HG03558 (cell line): ENCODE measurements around the gene WRNIP1.

Experiments used
- ATAC-seq: cut with Tn5 transposase; IDR thresholded peaks from one replicate; pipeline ENCODE4 v1.9.1; 2021; ENCODE audit warnings: moderate number of reproducible peaks; ENCODE audit not compliant: unreplicated experiment; ENCODE audit errors: extremely low read depth

The WRNIP1 gene

DNA sequence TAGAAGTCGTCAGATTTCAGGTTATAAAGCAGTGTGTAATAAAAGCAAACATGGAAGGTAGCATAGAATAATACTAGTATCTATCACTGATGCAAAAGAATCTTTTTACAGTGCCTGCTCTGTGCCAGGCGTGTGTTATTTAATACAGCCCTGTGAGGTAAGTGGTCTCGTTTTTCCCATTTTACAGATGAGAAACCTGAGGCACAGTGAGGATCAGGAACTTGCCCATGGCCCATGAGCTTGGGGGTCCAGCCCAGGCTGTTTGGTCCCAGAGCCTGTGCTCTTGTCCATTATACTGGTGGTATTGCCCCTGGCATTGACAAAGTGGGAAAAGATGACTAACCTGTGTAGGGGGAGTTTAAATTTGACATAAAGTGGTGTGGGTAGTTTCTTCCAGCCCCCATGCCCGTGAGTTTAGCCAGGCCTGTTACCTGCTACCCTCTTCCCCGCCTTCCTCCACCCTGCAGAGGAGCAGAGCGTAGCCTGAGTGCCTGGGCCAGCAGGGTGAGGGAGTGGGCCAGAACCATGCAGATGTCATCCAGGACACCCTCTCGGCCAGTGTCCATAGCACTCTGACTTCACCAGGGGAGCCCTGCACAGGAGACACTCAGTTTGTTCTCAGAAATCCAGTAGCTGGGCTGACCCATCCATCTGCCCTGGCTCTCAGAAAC lies 16.6 kb downstream of the WRNIP1 start:
- no peak for ATAC-seq

DNA sequence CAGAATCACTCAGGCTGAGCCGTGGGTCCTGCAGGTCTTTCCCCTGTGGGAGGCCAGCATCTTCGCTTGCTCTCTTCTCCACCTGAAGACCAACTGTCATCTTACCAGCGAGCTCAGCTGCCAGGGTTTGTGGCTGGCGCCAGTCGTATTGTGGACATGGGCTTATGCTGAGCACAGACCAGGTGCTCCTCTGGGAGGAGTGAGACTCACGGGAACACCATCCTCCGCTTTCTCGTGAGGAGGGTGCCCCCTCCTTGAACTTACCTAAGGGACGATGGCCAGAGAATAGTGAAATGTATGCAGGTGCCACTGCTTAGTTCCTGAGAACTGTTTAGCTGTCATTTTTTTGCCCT lies 17.1 kb downstream of the WRNIP1 start:
- no peak for ATAC-seq

DNA sequence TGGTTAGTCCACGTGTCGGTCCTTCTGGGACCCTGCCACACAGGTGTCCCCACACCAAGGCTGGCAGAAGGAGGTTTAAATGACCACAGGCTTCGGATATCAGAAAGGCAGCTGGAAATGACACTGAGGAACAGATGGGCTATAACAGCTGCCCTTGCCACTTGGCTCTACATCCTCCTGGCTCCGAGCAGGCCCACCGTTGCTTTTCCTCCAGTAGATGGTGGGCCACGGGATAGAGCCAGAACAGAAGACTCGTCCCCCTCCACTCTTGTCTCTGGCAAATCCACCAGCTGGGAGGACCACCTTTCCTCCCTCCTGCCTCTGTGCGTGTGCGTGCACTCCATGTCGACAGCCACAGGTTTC lies 17.6 kb downstream of the WRNIP1 start:
- ATAC-seq = no peak

DNA sequence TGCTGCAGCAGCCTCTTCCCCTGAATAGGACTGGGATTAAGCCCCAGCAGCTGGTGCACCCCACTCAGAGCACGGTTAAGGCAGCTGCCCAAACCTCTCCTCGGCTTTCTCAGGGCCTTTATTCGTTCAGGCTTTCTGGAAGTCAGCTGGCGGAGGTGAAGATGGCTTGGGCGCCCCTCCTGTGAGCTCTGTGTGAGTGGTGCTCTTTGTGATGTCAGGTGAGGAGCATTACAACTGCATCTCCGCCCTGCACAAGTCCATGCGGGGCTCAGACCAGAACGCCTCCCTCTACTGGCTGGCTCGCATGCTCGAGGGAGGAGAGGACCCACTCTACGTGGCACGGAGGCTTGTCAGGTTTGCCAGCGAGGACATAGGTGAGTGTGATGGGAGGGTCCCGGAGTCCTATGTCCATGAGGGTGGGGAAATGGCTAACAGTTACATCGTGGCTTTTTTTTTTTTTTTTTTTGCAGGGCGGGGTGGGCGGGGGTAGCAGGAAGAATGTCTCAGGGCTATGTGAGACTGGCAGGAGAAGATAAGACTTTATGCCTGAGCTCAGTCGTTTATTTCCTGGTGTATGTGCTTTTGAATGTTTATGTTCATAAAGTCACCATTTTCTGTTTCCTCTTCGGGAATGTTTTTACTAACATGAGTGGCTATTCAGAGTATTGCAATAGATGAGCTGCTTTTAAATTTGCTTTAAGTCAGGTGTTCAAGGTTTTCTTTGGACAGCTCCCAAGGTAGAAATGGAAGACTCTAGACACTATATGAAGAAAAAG lies 18.2 kb downstream of the WRNIP1 start:
- no peak for ATAC-seq

DNA sequence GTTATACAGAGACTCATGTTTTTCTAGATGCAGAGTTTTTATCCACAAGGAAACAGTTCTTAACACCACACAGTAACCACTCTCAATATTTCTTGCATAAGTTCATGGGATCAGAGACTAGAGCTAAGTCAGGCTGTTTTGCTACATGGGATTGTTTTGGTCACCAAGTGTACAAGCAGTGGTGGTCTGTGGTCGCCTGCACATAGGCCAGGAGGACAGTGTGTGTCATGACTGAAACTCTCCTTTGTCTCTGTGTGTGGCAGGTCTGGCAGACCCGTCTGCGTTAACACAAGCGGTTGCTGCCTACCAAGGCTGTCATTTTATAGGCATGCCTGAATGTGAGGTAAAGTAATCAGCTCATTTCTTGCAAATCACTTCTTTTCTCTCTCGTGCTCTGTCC lies 18.9 kb downstream of the WRNIP1 start:
- no peak for ATAC-seq

DNA sequence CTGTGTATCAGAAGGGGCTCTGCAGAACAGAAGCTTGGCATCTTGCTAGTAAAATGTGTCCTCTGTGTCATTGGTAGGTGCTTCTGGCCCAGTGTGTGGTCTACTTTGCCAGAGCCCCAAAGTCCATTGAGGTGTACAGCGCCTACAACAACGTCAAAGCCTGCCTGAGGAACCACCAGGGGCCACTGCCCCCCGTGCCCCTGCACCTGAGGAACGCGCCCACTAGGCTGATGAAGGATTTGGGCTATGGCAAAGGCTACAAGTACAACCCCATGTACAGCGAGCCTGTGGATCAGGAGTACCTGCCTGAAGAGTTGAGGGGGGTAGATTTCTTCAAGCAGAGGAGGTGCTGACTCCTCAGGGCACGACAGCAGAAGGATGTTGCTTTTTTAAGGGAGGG lies 19.7 kb downstream of the WRNIP1 start:
- no peak for ATAC-seq

DNA sequence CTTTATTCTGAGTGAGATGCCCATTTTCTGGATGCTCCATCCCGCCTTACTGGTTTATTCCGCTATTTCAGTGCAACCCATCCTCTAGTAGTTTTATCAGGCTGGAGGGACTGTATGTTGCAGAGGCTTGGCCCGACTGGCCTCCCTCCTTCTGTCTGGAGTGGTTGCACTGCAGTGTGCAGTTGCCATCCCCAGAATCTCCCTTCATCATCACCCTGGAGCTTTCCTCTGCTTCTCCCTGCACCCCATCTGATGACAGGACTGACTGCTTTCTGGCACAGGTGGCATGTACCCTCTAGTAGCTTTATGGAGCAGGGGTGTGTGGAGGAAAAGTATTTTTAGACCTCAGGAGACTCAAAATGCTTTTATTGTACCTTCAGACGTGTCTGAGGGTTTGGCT lies 21.1 kb downstream of the WRNIP1 start:
- ATAC-seq = no peak

DNA sequence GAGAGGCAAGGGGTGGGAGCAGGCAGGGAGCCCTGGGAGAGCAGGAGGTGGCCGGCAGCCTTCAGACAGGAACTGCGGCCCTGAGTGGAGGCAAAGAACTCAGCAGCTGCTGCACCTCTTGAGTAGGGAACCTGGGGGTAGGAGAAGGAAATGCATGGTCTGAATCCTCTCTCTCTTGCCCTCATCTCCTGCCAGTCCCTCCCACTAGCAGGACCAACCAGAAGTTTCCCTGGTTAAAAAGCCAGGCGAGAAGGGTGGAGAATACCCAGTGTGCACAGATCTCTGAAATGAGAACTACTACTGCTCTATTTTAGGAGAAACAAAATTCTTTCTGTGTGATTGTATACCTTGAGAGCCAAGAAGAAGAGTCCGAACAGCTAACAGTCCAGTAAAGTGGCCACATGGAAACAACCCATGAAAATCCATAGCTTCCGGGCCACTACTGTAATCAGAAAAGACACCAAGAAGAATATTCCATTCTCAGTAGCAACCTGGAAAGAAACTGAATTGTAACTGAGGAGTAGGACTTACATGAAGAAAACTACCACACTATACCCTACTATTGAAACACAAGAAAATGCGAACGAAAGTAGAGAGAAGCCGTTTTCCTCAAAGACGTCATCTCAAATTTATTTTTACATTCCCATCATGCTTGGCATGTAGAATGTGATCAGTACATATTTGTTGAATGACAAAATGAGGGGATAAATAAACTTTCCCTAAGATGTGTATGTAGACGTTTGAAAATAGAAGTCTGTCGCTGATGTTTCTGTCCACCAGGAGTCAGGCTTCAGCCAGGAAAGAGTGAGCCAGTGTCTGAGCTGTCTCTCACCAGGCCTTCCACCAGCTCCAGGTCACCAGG lies 25.6 kb downstream of the WRNIP1 start:
- no peak for ATAC-seq

DNA sequence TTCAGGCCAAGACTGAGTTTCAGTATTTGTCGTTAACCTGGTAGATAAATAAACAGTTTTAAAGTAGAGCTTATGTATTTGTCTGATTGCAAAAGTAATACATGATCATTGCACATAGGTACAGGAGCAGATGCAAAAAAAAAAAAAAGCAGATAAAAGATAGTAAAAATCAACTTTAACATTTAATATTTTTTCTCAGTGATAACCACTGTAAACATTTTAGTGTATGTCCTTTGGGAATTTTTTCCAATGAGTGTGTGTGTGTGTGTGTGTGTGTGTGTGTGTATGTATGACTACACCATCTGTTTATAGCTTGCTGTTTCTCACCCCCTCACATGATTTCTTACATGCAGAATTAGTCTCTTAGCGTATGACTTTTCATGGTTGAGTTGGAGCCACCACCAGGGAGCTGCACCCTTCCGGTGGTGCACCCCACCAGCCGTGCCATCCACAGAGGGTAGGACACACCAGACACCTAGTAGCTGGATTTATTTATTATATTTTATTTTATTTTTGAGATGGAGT lies 26.3 kb downstream of the WRNIP1 start:
- ATAC-seq = no peak

DNA sequence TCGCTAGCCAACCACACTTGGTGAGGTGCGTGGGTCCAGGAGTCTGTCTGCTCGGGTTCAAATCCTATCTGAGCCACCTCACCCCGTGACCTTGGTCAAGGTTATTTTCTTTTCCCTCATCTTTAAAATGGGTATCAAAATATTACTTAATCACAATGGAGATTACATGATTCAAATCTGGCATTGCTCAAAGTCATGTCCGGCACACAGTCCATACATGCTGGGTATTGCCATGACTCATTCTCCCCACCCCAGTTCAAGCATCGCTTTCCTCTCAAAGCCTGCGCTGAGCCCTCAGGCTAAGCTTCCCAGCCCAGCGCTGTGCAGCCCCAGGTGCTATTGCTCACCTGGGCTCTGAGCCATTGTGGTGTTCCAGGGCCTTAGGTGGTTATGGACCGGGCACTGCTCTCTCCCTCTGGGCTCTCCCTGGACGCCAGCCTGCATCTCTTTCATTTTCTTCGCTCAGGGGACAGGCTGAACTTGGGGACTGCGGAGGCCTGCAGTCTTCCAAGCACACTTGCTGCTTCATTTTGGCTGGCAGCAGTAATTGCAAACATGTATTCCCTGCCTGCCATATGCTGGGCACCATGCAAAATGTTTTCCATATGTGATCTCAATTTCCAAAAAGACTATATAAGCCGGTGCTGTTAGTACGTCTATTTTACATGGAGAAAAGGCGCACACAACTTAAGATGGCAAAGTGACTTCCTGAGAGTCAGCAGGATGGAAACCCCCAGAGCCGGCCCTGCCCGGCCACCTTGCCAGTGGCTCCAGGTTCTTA lies 27.3 kb downstream of the WRNIP1 start:
- no peak for ATAC-seq

DNA sequence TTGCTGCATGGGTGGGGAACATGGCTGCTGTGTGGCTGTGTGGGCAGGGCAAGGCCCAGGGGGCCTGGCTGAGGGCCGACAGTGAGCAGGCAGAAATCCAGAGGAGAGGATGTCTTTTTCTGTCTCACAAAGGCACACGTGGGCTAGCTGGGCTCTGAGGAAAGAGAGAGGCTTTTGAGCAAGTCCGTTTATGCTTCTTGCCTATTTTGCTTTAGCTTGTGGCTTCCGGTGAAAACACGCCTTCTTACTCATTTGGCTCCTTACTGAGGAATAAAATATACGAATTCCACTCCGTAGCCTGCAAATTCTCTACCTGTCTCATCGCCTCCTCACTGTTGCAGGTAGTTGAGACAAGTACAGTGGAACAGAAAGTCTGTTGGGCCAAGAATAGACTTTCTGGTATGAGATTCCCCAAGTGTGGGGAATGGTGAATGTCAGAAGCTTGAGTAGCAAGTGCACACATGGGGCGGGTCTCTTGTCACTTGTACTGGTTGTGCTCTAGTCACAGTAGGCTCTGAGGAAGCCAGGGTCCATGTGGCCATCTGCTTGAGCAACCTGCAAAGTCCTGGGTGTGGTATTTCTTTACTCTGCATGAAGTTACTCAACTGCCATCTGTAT lies 28.4 kb downstream of the WRNIP1 start:
- ATAC-seq = no peak

DNA sequence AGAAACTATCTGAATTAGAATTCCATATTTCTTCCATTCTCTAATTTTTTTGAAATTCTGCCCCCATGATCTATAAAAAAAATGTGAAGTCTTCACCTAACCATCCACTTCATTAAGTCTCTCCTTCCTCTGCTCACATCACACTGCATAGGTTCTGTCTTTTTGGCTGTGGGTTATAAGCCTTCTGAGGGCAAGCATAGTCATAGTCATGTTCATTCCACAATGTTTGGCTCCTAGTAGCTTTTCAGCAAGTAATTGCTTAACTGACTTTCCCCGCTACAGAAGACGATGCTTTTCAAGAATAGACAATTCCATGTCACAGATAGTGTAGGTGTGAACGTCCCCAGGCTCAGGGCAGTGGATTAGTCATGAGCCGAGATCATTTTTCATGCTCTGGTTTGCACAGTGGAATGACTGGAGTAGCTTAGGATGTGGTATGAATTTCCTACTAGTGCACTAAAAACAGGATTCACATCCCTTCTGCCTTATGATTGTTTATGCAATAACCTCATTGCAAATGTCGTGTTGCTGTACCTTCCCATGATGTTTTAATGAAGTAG lies 29.1 kb downstream of the WRNIP1 start:
- no peak for ATAC-seq

DNA sequence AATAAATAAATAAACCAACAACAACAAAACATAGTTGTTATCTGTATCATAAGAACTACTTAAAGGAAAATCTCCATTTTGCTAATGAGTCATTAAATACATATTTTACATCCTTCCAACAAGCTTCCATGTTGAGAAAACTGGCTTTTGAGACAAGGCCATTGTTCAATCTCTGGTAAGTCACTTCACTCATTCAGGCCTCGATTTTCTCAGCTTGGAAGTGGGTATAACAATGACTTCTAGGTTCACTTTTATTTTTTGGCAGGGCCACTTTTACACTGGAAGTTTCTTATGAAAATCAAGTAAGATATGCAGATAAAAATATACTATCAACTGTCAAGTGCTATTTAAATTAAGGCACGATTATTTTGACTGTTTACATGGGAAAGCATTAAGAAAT lies 30.0 kb downstream of the WRNIP1 start:
- no peak for ATAC-seq

DNA sequence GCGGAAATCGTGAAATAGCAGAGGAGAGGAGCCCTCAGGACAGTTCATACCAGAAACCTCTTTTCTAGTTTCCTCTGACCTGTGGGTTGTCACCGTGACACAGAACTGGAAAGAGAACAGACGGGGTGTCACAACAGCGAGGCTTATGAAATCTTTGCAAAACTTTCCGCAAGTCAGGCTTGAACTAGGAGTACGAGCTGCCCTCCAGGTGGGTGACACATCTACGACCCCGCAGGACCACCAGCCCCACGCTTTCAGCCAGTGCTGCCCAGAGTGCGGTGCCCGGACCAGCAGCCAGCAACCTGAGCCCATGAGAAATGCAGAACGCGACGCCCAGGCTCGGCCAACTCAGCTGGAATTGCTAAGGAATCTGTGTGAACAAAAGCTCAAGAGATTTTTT lies 30.8 kb downstream of the WRNIP1 start:
- no peak for ATAC-seq

DNA sequence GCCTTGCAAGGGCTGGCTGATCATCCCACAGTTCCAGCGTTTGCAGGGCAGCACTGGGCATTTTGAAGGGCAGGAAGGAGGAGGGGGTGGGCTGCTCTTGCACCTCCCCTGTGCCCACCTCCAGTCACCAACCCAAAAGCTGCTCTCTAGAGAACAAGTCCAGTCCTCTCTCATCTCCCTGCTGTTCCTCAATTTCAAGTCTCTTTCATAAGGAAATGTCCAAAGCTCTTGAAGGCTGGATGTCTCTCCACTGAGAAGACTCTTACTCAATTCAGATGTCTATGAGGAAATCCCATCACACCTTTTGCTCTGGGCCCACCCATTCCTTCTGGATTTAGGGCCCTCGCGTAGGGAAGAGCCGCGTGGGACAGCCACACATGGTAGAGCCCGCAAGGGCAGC lies 31.7 kb downstream of the WRNIP1 start:
- no peak for ATAC-seq

DNA sequence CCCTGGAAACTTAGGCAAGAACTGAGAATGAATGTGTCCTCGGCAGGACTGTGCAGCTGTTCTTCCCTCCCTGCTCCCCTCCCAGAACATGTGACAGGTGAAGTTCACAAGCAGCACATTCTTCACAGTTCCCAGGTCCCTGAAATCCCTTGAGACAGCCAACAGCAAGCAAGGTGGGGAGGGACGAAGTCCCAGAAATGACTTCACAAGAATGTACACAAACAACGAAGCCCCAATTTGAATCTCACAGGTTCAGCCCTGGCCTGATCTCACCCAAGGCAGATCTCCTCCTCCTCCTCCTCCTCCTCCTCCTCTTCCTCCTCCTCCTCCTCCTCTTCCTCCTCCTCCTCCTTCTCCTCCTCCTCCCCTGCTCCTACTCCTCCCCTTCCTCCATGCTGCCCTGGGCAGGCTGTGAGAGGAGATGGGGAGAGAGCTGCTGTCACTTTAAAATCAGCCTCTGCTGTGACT lies 32.4 kb downstream of the WRNIP1 start:
- ATAC-seq = no peak

DNA sequence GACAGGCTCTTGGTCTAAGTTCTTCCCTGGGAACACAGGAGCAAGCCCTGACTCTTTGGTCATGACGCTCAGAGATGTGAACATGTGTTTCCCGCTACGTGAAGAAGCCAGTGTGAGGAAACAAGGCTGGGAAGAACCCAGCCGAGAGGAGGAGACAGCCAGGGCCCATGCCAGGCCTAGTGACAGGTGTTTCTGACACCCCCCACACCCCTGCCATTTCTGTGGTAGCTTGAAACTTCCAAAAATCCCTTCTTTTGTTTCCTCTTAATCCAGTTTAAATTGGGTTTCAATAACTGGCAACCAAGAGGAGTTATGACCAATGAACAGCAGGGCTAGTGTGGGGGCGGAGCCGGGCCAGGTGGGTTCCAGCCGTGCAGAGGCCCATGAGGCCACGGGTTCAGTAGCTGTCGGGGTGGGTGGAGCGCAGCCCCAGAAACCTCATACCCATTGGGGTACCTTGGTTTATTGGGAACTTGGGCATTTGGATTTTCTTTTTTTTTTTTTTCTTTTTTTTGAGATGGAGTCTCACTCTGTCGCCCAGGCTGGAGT lies 33.5 kb downstream of the WRNIP1 start:
- ATAC-seq = no peak

DNA sequence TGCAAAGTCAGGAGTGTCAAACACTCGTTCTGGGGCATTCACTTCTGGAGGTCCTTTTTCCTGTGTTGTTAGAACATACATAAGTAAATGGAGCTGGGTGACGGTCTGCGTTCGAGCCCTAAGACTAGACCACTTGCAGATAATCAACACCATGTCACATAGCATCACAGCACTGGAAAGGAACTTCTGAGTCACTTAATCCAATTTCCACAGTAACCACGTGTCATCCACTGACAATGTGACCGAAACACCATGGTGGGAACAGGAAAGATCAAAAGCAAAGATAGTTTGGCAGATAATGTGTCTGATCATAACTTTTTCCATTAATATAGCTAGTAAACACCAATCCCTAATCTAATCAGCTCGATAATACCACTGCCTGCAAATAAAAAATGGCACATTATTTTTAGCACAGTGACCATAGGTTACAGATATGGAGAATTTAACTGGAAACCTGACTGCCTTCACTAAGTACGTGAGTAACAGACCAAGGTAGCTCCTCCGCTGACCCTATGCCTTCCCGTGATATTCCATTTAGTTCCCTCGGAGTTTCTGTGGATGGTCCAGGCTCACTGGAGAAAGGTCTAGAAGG lies 34.8 kb downstream of the WRNIP1 start:
- no peak for ATAC-seq
